HEK293 (cell line): ENCODE results near the gene PRCD.

ENCODE experiments used
- BCL11A ChIP-seq: fragments of 450-650 bp; formaldehyde crosslinking; IDR thresholded peaks from 2 replicates; pipeline ENCODE4 v1.5.1; 2016; ENCODE audit warnings: low read depth, missing biosample characterization, missing genetic modification characterization
- HOXC10 ChIP-seq: sonication (generic); formaldehyde crosslinking; IDR thresholded peaks from 2 replicates; pipeline ENCODE4 v1.8.1; 2023; ENCODE audit warnings: mild to moderate bottlenecking, missing genetic modification reagents
- KLF1 ChIP-seq: fragments of 450-650 bp; formaldehyde crosslinking; IDR thresholded peaks from 2 replicates; pipeline ENCODE4 v1.5.1; 2016; ENCODE audit warnings: missing biosample characterization, missing genetic modification characterization
- OSR2 ChIP-seq: fragments of 450-650 bp; formaldehyde crosslinking; IDR thresholded peaks from 2 replicates; pipeline ENCODE4 v1.5.1; 2016; ENCODE audit warnings: missing biosample characterization, missing genetic modification characterization
- PRDM2 ChIP-seq: fragments of 450-650 bp; formaldehyde crosslinking; IDR thresholded peaks from 2 replicates; pipeline ENCODE4 v1.5.1; 2016; ENCODE audit warnings: missing biosample characterization, missing genetic modification characterization, borderline replicate concordance
- SP7 ChIP-seq: fragments of 450-650 bp; formaldehyde crosslinking; IDR thresholded peaks from 2 replicates; pipeline ENCODE4 v1.5.1; 2016; ENCODE audit warnings: missing biosample characterization, missing genetic modification characterization
- WT1 ChIP-seq: fragments of 450-650 bp; formaldehyde crosslinking; IDR thresholded peaks from 2 replicates; pipeline ENCODE4 v1.5.1; 2016; ENCODE audit warnings: missing biosample characterization, missing genetic modification characterization
- ZBTB10 ChIP-seq: fragments of 450-650 bp; formaldehyde crosslinking; IDR thresholded peaks from 2 replicates; pipeline ENCODE4 v1.5.1; 2016; ENCODE audit warnings: missing biosample characterization, missing genetic modification characterization
- ZBTB20 ChIP-seq: fragments of 450-650 bp; formaldehyde crosslinking; IDR thresholded peaks from 2 replicates; pipeline ENCODE4 v1.5.1; 2016; ENCODE audit warnings: missing biosample characterization, missing genetic modification characterization
- ZFHX2 ChIP-seq: fragments of 450-650 bp; formaldehyde crosslinking; conservative IDR thresholded peaks from 2 replicates; pipeline ENCODE4 v1.5.1; 2016; ENCODE audit warnings: missing biosample characterization, missing genetic modification characterization
- ZNF211 ChIP-seq: fragments of 450-650 bp; formaldehyde crosslinking; IDR thresholded peaks from 2 replicates; pipeline ENCODE4 v1.5.1; 2016; ENCODE audit warnings: low read depth, missing biosample characterization, missing genetic modification characterization
- ZNF214 ChIP-seq: fragments of 450-650 bp; formaldehyde crosslinking; IDR thresholded peaks from 2 replicates; pipeline ENCODE4 v1.5.1; 2017; ENCODE audit warnings: missing biosample characterization, mild to moderate bottlenecking, missing genetic modification characterization, borderline replicate concordance
- ZNF398 ChIP-seq: fragments of 450-650 bp; formaldehyde crosslinking; IDR thresholded peaks from 2 replicates; pipeline ENCODE4 v1.5.1; 2017; ENCODE audit warnings: missing biosample characterization, missing genetic modification characterization
- ZNF423 ChIP-seq: fragments of 450-650 bp; formaldehyde crosslinking; IDR thresholded peaks from 2 replicates; pipeline ENCODE4 v1.5.1; 2016; ENCODE audit warnings: missing biosample characterization, missing genetic modification characterization
- TF ChIP-seq, protein P1 (sequence below): fragments of 450-650 bp; formaldehyde crosslinking; IDR thresholded peaks from 2 replicates; pipeline ENCODE4 v1.5.1; 2016; ENCODE audit warnings: missing biosample characterization, missing genetic modification characterization
- TF ChIP-seq, protein P2 (sequence below): fragments of 450-650 bp; formaldehyde crosslinking; IDR thresholded peaks from 2 replicates; pipeline ENCODE4 v1.5.1; 2016; ENCODE audit warnings: missing biosample characterization, missing genetic modification characterization, borderline replicate concordance
- TF ChIP-seq, protein P3 (sequence below): fragments of 450-650 bp; formaldehyde crosslinking; IDR thresholded peaks from 2 replicates; pipeline ENCODE4 v1.5.1; 2016; ENCODE audit warnings: missing biosample characterization, missing genetic modification characterization

Gene PRCD

GRCh38 chr17:76547183-76547641 lies 7.4 kb downstream of the PRCD start (continued):
- TF ChIP-seq, protein P1, sequence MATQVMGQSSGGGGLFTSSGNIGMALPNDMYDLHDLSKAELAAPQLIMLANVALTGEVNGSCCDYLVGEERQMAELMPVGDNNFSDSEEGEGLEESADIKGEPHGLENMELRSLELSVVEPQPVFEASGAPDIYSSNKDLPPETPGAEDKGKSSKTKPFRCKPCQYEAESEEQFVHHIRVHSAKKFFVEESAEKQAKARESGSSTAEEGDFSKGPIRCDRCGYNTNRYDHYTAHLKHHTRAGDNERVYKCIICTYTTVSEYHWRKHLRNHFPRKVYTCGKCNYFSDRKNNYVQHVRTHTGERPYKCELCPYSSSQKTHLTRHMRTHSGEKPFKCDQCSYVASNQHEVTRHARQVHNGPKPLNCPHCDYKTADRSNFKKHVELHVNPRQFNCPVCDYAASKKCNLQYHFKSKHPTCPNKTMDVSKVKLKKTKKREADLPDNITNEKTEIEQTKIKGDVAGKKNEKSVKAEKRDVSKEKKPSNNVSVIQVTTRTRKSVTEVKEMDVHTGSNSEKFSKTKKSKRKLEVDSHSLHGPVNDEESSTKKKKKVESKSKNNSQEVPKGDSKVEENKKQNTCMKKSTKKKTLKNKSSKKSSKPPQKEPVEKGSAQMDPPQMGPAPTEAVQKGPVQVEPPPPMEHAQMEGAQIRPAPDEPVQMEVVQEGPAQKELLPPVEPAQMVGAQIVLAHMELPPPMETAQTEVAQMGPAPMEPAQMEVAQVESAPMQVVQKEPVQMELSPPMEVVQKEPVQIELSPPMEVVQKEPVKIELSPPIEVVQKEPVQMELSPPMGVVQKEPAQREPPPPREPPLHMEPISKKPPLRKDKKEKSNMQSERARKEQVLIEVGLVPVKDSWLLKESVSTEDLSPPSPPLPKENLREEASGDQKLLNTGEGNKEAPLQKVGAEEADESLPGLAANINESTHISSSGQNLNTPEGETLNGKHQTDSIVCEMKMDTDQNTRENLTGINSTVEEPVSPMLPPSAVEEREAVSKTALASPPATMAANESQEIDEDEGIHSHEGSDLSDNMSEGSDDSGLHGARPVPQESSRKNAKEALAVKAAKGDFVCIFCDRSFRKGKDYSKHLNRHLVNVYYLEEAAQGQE (tag by site-specific recombination): no peak
- TF ChIP-seq ZNF398 (tag by site-specific recombination) (no peak), BCL11A (tag by site-specific recombination) (no peak), HOXC10 (CRISPR knock-in tag) (no peak), KLF1 (no peak), PRDM2 (tag by site-specific recombination) (no peak), ZNF423 (tag by site-specific recombination) (peak; percentile 73; the same call in 1 of the 2 replicates), ZBTB20 (tag by site-specific recombination) (peak; percentile 65), SP7 (peak; percentile 33), ZFHX2 (no peak), ZBTB10 (no peak), ZNF214 (tag by site-specific recombination) (no peak), ZNF211 (tag by site-specific recombination) (no peak), WT1 (no peak), OSR2 (tag by site-specific recombination) (peak; percentile 43; the same call in 1 of the 2 replicates)
- TF ChIP-seq, protein P2, sequence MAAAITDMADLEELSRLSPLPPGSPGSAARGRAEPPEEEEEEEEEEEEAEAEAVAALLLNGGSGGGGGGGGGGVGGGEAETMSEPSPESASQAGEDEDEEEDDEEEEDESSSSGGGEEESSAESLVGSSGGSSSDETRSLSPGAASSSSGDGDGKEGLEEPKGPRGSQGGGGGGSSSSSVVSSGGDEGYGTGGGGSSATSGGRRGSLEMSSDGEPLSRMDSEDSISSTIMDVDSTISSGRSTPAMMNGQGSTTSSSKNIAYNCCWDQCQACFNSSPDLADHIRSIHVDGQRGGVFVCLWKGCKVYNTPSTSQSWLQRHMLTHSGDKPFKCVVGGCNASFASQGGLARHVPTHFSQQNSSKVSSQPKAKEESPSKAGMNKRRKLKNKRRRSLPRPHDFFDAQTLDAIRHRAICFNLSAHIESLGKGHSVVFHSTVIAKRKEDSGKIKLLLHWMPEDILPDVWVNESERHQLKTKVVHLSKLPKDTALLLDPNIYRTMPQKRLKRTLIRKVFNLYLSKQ (tag by site-specific recombination): no peak
- TF ChIP-seq, protein P3, sequence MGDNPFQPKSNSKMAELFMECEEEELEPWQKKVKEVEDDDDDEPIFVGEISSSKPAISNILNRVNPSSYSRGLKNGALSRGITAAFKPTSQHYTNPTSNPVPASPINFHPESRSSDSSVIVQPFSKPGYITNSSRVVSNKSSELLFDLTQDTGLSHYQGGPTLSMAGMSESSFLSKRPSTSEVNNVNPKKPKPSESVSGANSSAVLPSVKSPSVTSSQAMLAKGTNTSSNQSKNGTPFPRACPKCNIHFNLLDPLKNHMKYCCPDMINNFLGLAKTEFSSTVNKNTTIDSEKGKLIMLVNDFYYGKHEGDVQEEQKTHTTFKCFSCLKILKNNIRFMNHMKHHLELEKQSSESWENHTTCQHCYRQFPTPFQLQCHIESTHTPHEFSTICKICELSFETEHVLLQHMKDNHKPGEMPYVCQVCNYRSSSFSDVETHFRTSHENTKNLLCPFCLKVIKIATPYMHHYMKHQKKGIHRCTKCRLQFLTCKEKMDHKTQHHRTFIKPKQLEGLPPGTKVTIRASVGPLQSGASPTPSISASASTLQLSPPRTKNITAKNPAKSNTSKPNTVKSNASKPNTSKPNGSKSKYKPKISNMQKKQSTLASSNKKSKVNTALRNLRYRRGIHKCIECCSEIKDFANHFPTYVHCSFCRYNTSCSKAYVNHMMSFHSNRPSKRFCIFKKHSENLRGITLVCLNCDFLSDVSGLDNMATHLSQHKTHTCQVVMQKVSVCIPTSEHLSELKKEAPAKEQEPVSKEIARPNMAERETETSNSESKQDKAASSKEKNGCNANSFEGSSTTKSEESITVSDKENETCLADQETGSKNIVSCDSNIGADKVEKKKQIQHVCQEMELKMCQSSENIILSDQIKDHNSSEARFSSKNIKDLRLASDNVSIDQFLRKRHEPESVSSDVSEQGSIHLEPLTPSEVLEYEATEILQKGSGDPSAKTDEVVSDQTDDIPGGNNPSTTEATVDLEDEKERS (tag by site-specific recombination): no peak
